Mononuclear cell (primary cell): ENCODE results near the gene CCNDBP1. TPM values are rescaled to one million over a fixed set of nuclear protein-coding genes. Genes with fewer than 3 reads are reported as not detected.
"Not testable (repeated sequence)": the region's sequence is repeated elsewhere in the genome, so short reads cannot be mapped to it uniquely, and the experiment has no call there.

Experiments
- H3K27me3 ChIP-seq: 2 replicates; pipeline ENCODE4 v1.6.0; 2011; ENCODE audit warnings: low read length, control low read depth; ENCODE audit not compliant: insufficient read depth
- H3K4me1 ChIP-seq: 2 replicates; pipeline ENCODE4 v1.5.1; 2011; ENCODE audit warnings: mild to moderate bottlenecking, low read length, control low read depth; ENCODE audit not compliant: insufficient read depth
- H3K4me3 ChIP-seq: 2 replicates; pipeline ENCODE4 v1.5.1; 2011; ENCODE audit warnings: mild to moderate bottlenecking, low read length, moderate library complexity
- H3K9me3 ChIP-seq: 2 replicates; pipeline ENCODE4 v1.5.1; 2011; ENCODE audit warnings: low read depth, mild to moderate bottlenecking, control low read depth, low read length
- total RNA-seq: library from RNA; depleted of rRNA; stranded (reverse); fragments of >200 nt; gene quantifications from one replicate; pipeline ENCODE4 v1.2.3, GENCODE V29; 2012

Gene CCNDBP1
- total RNA-seq, result 110 TPM

GRCh38 chr15:43185157-43186002 is at the start of gene CCNDBP1:
CCNDBP1 (plus strand) TSS chr15:43185403; CDS start chr15:43185499, 96 bp downstream.
- Histone ChIP-seq H3K4me1 (peaks cover 26% of the 10 kb centered on the region), H3K27me3 (no peaks in the 10 kb centered on the region), H3K4me3 (peak within 1 kb of the TSS; percentile 78), H3K9me3 (no peaks in the 10 kb centered on the region)

- Histone ChIP-seq H3K4me3 (no peak overlapping the region), H3K27me3 (no peaks in the 10 kb centered on the region), H3K4me1 (peaks cover 12% of the 10 kb centered on the region), H3K9me3 (no peaks in the 10 kb centered on the region)
Observed at GRCh38 chr15:43143203-43143941, 41.8 kb upstream of the CCNDBP1 start.

- peaks cover 12% of the 10 kb centered on the region for H3K4me1 ChIP-seq
- H3K27me3 ChIP-seq, result no peaks in the 10 kb centered on the region
- no peaks in the 10 kb centered on the region for H3K9me3 ChIP-seq
- no peak overlapping the region for H3K4me3 ChIP-seq
Observed at GRCh38 chr15:43144512-43144911, 40.7 kb upstream of the CCNDBP1 start.

GRCh38 chr15:43146184-43146583 is 39.0 kb upstream of the CCNDBP1 start:
- Histone ChIP-seq H3K9me3 (no peaks in the 10 kb centered on the region), H3K4me3 (no peak overlapping the region), H3K27me3 (no peaks in the 10 kb centered on the region), H3K4me1 (peaks cover 12% of the 10 kb centered on the region)

GRCh38 chr15:43150191-43150929 is 34.8 kb upstream of the CCNDBP1 start:
- no peaks in the 10 kb centered on the region for H3K4me1 ChIP-seq
- no peaks in the 10 kb centered on the region for H3K27me3 ChIP-seq
- H3K4me3 ChIP-seq, result no peak overlapping the region
- H3K9me3 ChIP-seq, result no peaks in the 10 kb centered on the region

- Histone ChIP-seq H3K27me3 (no peaks in the 10 kb centered on the region), H3K9me3 (no peaks in the 10 kb centered on the region)
Observed at GRCh38 chr15:43151688-43152087, 33.5 kb upstream of the CCNDBP1 start.

GRCh38 chr15:43153269-43153668 is 31.9 kb upstream of the CCNDBP1 start:
- Histone ChIP-seq H3K4me3 (no peak overlapping the region), H3K4me1 (no peaks in the 10 kb centered on the region), H3K9me3 (no peaks in the 10 kb centered on the region), H3K27me3 (no peaks in the 10 kb centered on the region)

More at GRCh38 chr15:43151688-43152087, 33.5 kb upstream of the CCNDBP1 start:
- H3K4me3 ChIP-seq, result no peak overlapping the region
- H3K4me1 ChIP-seq, result no peaks in the 10 kb centered on the region

GRCh38 chr15:43165801-43166325 is 19.3 kb upstream of the CCNDBP1 start:
- no peaks in the 10 kb centered on the region for H3K9me3 ChIP-seq
- no peak overlapping the region for H3K4me3 ChIP-seq
- no peaks in the 10 kb centered on the region for H3K4me1 ChIP-seq

GRCh38 chr15:43167261-43167660 is 17.9 kb upstream of the CCNDBP1 start:
- H3K4me1 ChIP-seq, H3K9me3 ChIP-seq, H3K4me3 ChIP-seq, H3K27me3 ChIP-seq: not testable (repeated sequence)

More at GRCh38 chr15:43165801-43166325, 19.3 kb upstream of the CCNDBP1 start:
- no peaks in the 10 kb centered on the region for H3K27me3 ChIP-seq

- H3K4me3 ChIP-seq, result no peak overlapping the region
- no peaks in the 10 kb centered on the region for H3K27me3 ChIP-seq
- no peaks in the 10 kb centered on the region for H3K9me3 ChIP-seq
- no peaks in the 10 kb centered on the region for H3K4me1 ChIP-seq
Observed at GRCh38 chr15:43168192-43169107, 16.8 kb upstream of the CCNDBP1 start.

GRCh38 chr15:43169888-43170287 is 15.3 kb upstream of the CCNDBP1 start:
- no peaks in the 10 kb centered on the region for H3K27me3 ChIP-seq
- H3K9me3 ChIP-seq, result no peaks in the 10 kb centered on the region
- no peaks in the 10 kb centered on the region for H3K4me1 ChIP-seq
- H3K4me3 ChIP-seq, result no peak overlapping the region

- not testable (repeated sequence) for H3K4me3 ChIP-seq, H3K27me3 ChIP-seq, H3K9me3 ChIP-seq, H3K4me1 ChIP-seq
Observed at GRCh38 chr15:43175656-43176309, 9.4 kb upstream of the CCNDBP1 start.

GRCh38 chr15:43177147-43177546 is 8.1 kb upstream of the CCNDBP1 start:
- H3K27me3 ChIP-seq, H3K4me3 ChIP-seq, H3K4me1 ChIP-seq, H3K9me3 ChIP-seq: not testable (repeated sequence)

GRCh38 chr15:43183270-43183669 is 1.9 kb upstream of the CCNDBP1 start:
- Histone ChIP-seq H3K4me3 (no peak overlapping the region), H3K9me3 (no peaks in the 10 kb centered on the region), H3K4me1 (peaks cover 22% of the 10 kb centered on the region), H3K27me3 (no peaks in the 10 kb centered on the region)
